Mucosa of stomach (tissue), 1 donor: ENCODE data around the gene HOXD12.

Source experiments
- H3K27me3 ChIP-seq: one replicate; pipeline ENCODE4 v1.7.0; 2013; ENCODE audit warnings: mild to moderate bottlenecking, low read length; ENCODE audit not compliant: control insufficient read depth, insufficient read depth
- H3K36me3 ChIP-seq: one replicate; pipeline ENCODE4 v1.7.0; 2013; ENCODE audit warnings: low read length; ENCODE audit not compliant: control insufficient read depth, insufficient read depth
- H3K4me1 ChIP-seq: one replicate; pipeline ENCODE4 v1.7.0; 2013; ENCODE audit warnings: mild to moderate bottlenecking, low read length; ENCODE audit not compliant: control insufficient read depth, insufficient read depth
- H3K4me3 ChIP-seq: one replicate; pipeline ENCODE4 v1.7.0; 2013; ENCODE audit warnings: low read length
- H3K9ac ChIP-seq: one replicate; pipeline ENCODE4 v1.7.0; 2013; ENCODE audit warnings: mild to moderate bottlenecking, low read length, moderate library complexity
- H3K9me3 ChIP-seq: one replicate; pipeline ENCODE4 v1.7.0; 2013; ENCODE audit warnings: mild to moderate bottlenecking, low read length, moderate library complexity; ENCODE audit not compliant: control insufficient read depth
- donor health status: Pancreatic carcinoma.

HOXD12 gene

GRCh38 chr2:176099728-176100546 lies at the start of gene HOXD12:
TSS of gene HOXD12 (plus strand) at chr2:176099795. CDS start at chr2:176099802, 7 bp downstream.
- Histone ChIP-seq H3K4me3 (no peak within 1 kb of the TSS), H3K9me3 (no peaks in the 10 kb centered on the region), H3K4me1 (peaks cover 10% of the 10 kb centered on the region), H3K9ac (no peak within 1 kb of the TSS), H3K36me3 (no peaks in the 10 kb centered on the region), H3K27me3 (peaks cover 98% of the 10 kb centered on the region)

- Histone ChIP-seq H3K9me3 (no peaks in the 10 kb centered on the region), H3K9ac (no peak overlapping the region), H3K36me3 (no peaks in the 10 kb centered on the region), H3K27me3 (peaks cover 4% of the 10 kb centered on the region), H3K4me1 (no peaks in the 10 kb centered on the region), H3K4me3 (no peak overlapping the region)
Measured at GRCh38 chr2:176056406-176056805, 43.2 kb upstream of the HOXD12 start.

GRCh38 chr2:176063958-176064357 lies 35.6 kb upstream of the HOXD12 start:
- Histone ChIP-seq H3K4me1 (peaks cover 14% of the 10 kb centered on the region), H3K9ac (no peak overlapping the region), H3K27me3 (peaks cover 41% of the 10 kb centered on the region)

GRCh38 chr2:176066645-176067588 lies 32.7 kb upstream of the HOXD12 start:
- H3K27me3 ChIP-seq, result peaks cover 70% of the 10 kb centered on the region
- H3K4me1 ChIP-seq, result peaks cover 14% of the 10 kb centered on the region
- no peaks in the 10 kb centered on the region for H3K9me3 ChIP-seq
- H3K4me3 ChIP-seq, result no peak overlapping the region
- H3K36me3 ChIP-seq, result no peaks in the 10 kb centered on the region
- H3K9ac ChIP-seq, result no peak overlapping the region

More at GRCh38 chr2:176063958-176064357, 35.6 kb upstream of the HOXD12 start:
- Histone ChIP-seq H3K36me3 (no peaks in the 10 kb centered on the region), H3K4me3 (no peak overlapping the region), H3K9me3 (no peaks in the 10 kb centered on the region)

- Histone ChIP-seq H3K4me1 (peaks cover 14% of the 10 kb centered on the region), H3K36me3 (no peaks in the 10 kb centered on the region), H3K4me3 (no peak overlapping the region), H3K27me3 (peaks cover 79% of the 10 kb centered on the region), H3K9me3 (no peaks in the 10 kb centered on the region), H3K9ac (no peak overlapping the region)
Measured at GRCh38 chr2:176067589-176068418, 31.8 kb upstream of the HOXD12 start.

- Histone ChIP-seq H3K27me3 (peaks cover 84% of the 10 kb centered on the region), H3K4me3 (no peak overlapping the region), H3K9me3 (no peaks in the 10 kb centered on the region), H3K9ac (no peak overlapping the region), H3K4me1 (peaks cover 14% of the 10 kb centered on the region), H3K36me3 (no peaks in the 10 kb centered on the region)
Measured at GRCh38 chr2:176068419-176068832, 31.2 kb upstream of the HOXD12 start.

GRCh38 chr2:176071330-176072291 lies 28.0 kb upstream of the HOXD12 start:
- Histone ChIP-seq H3K4me3 (no peak overlapping the region), H3K4me1 (peaks cover 14% of the 10 kb centered on the region), H3K36me3 (no peaks in the 10 kb centered on the region), H3K27me3 (peaks cover 99% of the 10 kb centered on the region), H3K9me3 (no peaks in the 10 kb centered on the region), H3K9ac (no peak overlapping the region)

GRCh38 chr2:176072292-176072669 lies 27.3 kb upstream of the HOXD12 start:
- no peaks in the 10 kb centered on the region for H3K36me3 ChIP-seq
- H3K4me3 ChIP-seq, result no peak overlapping the region
- no peak overlapping the region for H3K9ac ChIP-seq
- H3K27me3 ChIP-seq, result peaks cover 99% of the 10 kb centered on the region
- peaks cover 8% of the 10 kb centered on the region for H3K4me1 ChIP-seq
- no peaks in the 10 kb centered on the region for H3K9me3 ChIP-seq

- no peak overlapping the region for H3K4me3 ChIP-seq
Measured at GRCh38 chr2:176072951-176073904, 26.4 kb upstream of the HOXD12 start.

GRCh38 chr2:176074919-176075425 lies 24.6 kb upstream of the HOXD12 start:
- no peak overlapping the region for H3K4me3 ChIP-seq
- peaks cover 94% of the 10 kb centered on the region for H3K27me3 ChIP-seq
- H3K9me3 ChIP-seq, result no peaks in the 10 kb centered on the region
- H3K36me3 ChIP-seq, result no peaks in the 10 kb centered on the region
- peaks cover 8% of the 10 kb centered on the region for H3K4me1 ChIP-seq
- H3K9ac ChIP-seq, result no peak overlapping the region

More at GRCh38 chr2:176072951-176073904, 26.4 kb upstream of the HOXD12 start:
- Histone ChIP-seq H3K9me3 (no peaks in the 10 kb centered on the region), H3K36me3 (no peaks in the 10 kb centered on the region), H3K4me1 (no peaks in the 10 kb centered on the region), H3K9ac (no peak overlapping the region), H3K27me3 (peaks cover 94% of the 10 kb centered on the region)
